GM12875 (cell line): ENCODE results near the gene FAF1.
A peak's percentile ranks its signal among the peaks of the same experiment; 100 is the strongest.

Experiments
- H3K4me3 ChIP-seq: one replicate; pipeline ENCODE4 v1.5.1; 2011; ENCODE audit warnings: low read depth, low read length, control low read depth
- TF ChIP-seq, protein P1 (sequence below): IDR thresholded peaks from 2 replicates; pipeline ENCODE4 v1.5.1; 2011; ENCODE audit warnings: low read depth, mild to moderate bottlenecking, control low read depth, inconsistent platforms, low read length, moderate library complexity, borderline replicate concordance; ENCODE audit not compliant: insufficient read depth

FAF1 gene

DNA sequence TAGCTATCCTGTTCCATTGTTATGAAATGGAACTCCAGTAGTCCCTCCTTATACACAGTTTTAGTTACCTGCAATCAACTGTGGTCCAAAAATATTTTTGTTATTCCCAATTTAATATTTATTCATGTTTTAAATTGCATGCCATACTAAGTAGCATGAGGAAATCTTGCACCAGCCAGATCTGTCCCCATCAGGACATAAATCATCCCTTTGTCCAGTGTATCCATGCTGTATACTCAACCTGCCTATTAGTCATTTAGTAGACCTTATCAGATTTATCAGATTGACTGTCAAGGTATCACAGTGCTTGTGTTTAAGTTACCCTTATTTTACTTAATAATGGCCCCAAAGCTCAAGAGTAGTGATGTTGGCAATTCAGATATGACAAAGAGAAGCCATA is 328.9 kb downstream of the FAF1 start:
- TF ChIP-seq, protein P1, sequence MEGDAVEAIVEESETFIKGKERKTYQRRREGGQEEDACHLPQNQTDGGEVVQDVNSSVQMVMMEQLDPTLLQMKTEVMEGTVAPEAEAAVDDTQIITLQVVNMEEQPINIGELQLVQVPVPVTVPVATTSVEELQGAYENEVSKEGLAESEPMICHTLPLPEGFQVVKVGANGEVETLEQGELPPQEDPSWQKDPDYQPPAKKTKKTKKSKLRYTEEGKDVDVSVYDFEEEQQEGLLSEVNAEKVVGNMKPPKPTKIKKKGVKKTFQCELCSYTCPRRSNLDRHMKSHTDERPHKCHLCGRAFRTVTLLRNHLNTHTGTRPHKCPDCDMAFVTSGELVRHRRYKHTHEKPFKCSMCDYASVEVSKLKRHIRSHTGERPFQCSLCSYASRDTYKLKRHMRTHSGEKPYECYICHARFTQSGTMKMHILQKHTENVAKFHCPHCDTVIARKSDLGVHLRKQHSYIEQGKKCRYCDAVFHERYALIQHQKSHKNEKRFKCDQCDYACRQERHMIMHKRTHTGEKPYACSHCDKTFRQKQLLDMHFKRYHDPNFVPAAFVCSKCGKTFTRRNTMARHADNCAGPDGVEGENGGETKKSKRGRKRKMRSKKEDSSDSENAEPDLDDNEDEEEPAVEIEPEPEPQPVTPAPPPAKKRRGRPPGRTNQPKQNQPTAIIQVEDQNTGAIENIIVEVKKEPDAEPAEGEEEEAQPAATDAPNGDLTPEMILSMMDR = no peak
- H3K4me3 ChIP-seq = no peak overlapping the region

DNA sequence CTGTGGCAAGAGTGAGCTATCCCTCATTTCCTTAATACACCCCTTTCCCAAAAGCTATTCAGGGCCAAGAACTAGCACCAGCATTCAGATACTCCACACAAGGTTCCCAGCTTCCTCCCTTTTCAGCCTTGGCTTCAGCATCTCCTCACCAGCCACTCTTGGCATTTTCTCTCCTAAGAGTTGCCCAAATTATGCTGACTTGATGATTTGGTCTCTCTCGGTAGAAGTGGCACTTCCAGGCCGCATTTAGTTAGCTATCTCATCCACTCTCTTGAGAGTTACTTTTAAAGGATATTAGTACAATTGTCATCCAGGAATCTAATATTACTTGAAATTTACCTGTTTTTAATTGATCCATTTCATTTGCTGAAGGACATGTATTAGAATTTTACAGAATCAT is 337.8 kb downstream of the FAF1 start:
- no peak overlapping the region for H3K4me3 ChIP-seq
- TF ChIP-seq, protein P1 = no peak

DNA sequence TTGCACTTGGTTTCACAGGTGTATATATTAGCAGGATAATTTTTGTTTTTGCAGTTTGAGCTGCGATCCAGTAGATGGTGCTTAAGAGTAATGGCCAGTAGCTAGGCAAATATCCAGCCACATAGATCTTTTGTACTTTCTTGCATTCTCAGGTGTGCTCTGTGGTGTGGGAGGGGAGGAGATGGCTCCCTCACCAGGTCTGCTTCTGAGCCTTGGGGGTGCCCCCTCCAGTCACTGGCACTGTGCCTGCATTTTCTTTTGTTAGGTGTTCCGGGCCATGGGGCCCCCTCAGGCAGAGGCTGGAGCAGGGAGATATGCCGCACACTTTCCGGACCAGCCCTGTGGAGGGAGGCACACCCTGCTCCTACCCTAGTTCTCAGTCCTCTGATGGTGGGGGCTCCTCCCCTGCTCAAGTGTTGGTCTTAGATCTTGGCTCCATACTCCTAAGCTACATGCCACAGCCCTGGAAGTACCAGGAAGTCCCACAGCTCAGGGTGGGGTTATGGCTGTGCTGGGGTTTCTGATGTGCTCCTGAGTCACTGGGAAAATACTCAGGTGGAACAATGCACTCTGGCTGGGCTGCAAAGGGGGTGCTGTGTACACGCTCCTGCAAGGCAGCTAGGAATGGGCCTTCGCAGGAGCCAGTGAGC is 339.3 kb downstream of the FAF1 start:
- TF ChIP-seq, protein P1 = 0 out of 2 replicates have a peak, but pooled peaks have one; percentile 4

DNA sequence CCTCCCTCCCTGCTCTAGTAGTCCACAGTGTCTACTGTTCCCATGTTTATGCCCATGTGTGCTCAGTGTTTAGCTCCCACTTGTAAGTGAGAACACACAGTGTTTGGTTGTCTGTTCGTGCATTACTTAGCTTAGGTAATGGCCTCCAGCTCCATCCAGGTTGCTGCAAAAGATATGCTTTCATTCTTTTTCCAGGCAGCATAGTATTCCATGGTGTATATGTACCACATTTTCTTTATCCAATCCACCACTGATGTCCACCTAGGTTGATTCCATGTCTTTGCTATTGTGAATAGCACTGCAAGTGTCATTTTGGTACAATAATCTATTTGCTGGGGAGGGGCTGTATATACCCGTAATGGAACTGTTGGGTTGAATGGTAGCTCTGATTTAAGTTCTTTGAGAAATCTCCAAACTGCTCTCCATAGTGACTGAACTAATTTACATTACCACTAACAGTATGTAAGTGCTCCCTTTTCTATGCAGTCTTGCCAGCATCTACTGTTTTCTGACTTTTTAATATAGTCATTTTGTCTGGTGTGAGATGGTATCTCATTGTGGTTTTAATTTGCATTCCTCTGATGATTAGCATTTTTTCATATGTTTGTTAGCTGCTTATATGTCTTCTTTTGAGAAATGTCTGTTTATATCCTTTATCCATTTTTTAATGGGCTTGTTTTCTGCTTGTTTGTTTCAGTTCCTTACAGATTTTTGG is 344.9 kb downstream of the FAF1 start:
- H3K4me3 ChIP-seq = no peak overlapping the region
- TF ChIP-seq, protein P1 = no peak

More for the DNA sequence above, 339.3 kb downstream of the FAF1 start:
- no peak overlapping the region for H3K4me3 ChIP-seq

DNA sequence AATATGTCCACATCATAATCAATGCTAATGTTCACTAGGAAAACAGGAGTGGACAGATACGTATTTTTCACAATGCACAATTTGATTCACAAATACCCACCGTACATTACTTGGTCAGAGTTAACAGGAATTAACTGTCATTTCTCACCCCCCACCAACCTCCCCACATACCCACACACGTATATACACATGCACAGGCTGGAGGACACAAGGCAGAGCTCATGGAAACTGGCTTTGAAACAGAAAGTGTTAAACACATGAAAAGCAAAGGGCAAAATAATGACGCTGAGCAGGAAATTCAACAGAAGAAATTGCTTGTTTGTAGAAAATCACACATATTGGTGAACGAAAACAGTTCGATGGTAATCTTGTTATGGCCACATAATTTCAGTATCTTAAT is 348.4 kb downstream of the FAF1 start:
- TF ChIP-seq, protein P1 = no peak
- H3K4me3 ChIP-seq = no peak overlapping the region

DNA sequence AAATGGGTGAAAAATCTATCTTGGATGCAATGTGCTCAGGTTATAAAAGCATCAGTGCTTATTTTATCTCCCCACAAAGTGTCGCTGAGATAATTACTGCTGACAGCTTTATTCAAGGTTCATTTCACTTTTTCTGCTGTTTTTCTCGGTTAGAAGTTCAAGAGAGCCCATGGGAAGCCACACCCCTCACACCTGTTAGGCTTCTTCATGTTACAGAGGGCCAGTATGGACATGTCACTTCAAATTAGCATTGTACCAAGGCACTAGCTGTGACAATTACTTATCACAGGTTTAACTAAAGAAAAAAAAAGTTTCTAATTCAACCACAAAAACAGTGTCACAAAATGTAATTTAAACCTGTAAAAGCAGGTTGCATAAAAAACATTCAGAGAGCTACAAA is 349.5 kb downstream of the FAF1 start:
- H3K4me3 ChIP-seq = no peak overlapping the region
- TF ChIP-seq, protein P1 = no peak

DNA sequence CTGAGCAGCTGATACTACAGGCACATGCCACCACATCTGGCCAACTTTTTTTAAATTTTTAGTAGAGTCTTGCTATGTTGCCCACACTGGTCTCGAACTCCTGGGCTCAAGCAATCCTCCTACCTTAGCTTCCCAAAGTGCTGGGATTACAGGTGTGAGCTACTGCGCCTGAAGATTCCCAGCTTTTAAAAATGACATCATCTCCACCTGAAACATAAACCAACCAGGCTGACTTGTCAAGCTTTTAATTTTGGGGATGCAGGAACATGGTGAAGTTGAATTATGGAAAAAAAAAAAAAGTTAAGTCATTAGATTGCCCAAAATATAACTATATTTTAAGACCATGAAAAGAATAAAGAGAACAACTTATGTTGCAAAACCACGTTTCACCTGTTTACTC is 350.6 kb downstream of the FAF1 start:
- TF ChIP-seq, protein P1 = no peak
- H3K4me3 ChIP-seq = no peak overlapping the region
